Stomach (tissue), 9 donors: ENCODE results near the gene PLEKHD1. TPM values are rescaled to one million over a fixed set of nuclear protein-coding genes. Genes with fewer than 3 reads are reported as not detected.
A peak's percentile ranks its signal among the peaks of the same experiment; 100 is the strongest.

ENCODE experiments used
- DNase-seq, 2 donors: peaks; one replicate each; pipeline versions ENCODE4 v3.0.0 to v3.0.0-alpha.2; 2013 to 2019
- H3K27ac ChIP-seq, 5 donors: fragments of 200-600 bp in 4 of 5; sonication (generic) in 4 of 5; one replicate each; pipeline ENCODE4 v1.5.1; 2013 to 2019; ENCODE audit warnings: mild to moderate bottlenecking in 1 of 5, moderate library complexity in 1 of 5
- H3K27me3 ChIP-seq, 3 donors: fragments of 200-600 bp; sonication (generic); one replicate each; pipeline ENCODE4 v1.5.1; 2017 to 2019; ENCODE audit warnings: mixed run types in 1 of 3
- H3K36me3 ChIP-seq, 4 donors: fragments of 200-600 bp; sonication (generic); 1 replicate in 3 of 4; 2 replicates in 1 of 4; pipeline ENCODE4 v1.5.1; 2016 to 2019
- H3K4me1 ChIP-seq, 4 donors: fragments of 200-600 bp; sonication (generic); one replicate each; pipeline ENCODE4 v1.5.1; 2016 to 2019
- H3K4me3 ChIP-seq, 4 donors: fragments of 200-600 bp; sonication (generic) in 3 of 4; one replicate each; pipeline ENCODE4 v1.5.1; 2016 to 2019; ENCODE audit warnings: mild to moderate bottlenecking in 1 of 4
- H3K9me3 ChIP-seq, 4 donors: fragments of 200-600 bp; sonication (generic); one replicate each; pipeline ENCODE4 v1.5.1; 2016 to 2019
- EP300 ChIP-seq: sonication (generic); formaldehyde crosslinking; IDR thresholded peaks from one replicate; pipeline ENCODE4 v1.6.1; 2017; ENCODE audit warnings: antibody characterized with exemption
- POLR2A ChIP-seq, 4 donors: fragments of 450-650 bp; IDR thresholded peaks; one replicate each; pipeline ENCODE4 v1.6.1; 2016; ENCODE audit warnings: antibody characterized with exemption in 4 of 4, control low read depth in 2 of 4, mild to moderate bottlenecking in 1 of 4, moderate library complexity in 1 of 4
- POLR2AphosphoS5 ChIP-seq, 3 donors: sonication (generic); formaldehyde crosslinking; IDR thresholded peaks; one replicate each; pipeline ENCODE4 v1.6.1; 2016; ENCODE audit warnings: antibody characterized with exemption in 3 of 3
- WGBS, 5 donors: extraction: QIAGEN DNeasy Blood & Tissue Kit in 3 of 5; methylation state at CpG; one replicate each; pipeline versions ENCODE4 v1.1.5 to v1.1.7; 2013 to 2018; 5-methylcytosine and 5-hydroxymethylcytosine counted together
- intact Hi-C: fragments of 100-400 bp; cut with DNase I; formaldehyde crosslinking; loops from one replicate; pipeline ENCODE4 v1.15.1; 2023; ENCODE audit warnings: low total_unique reads
- polyA plus RNA-seq, 3 donors: library from polyadenylated mRNA; stranded (reverse); fragments of 200-250 nt; gene quantifications; one replicate each; pipeline ENCODE4 v1.2.3, GENCODE V29; 2013
- total RNA-seq, 5 donors: library from RNA; depleted of rRNA; stranded (reverse); fragments of >200 nt; gene quantifications; one replicate each; pipeline versions ENCODE4 v1.1.0 to v1.2.3, GENCODE V29; 2014 to 2016
- TF ChIP-seq, protein P1 (sequence below), 7 experiments: fragments of 450-650 bp in 4 of 7; fragments of 200-600 bp in 3 of 7; sonication (generic) in 3 of 7; IDR thresholded peaks; one replicate each; pipeline ENCODE4 v1.5.1; 2016 to 2019; ENCODE audit warnings: antibody characterized with exemption in 7 of 7, control low read depth in 2 of 7, mild to moderate bottlenecking in 1 of 7
- donor health status: healthy with polysubstance abuse.
- donor health status: Bipolar disorder and iron deficiency.
- donor health status: healthy.

The PLEKHD1 gene
- total and polyA plus RNA-seq, 8 donors, result 0.08 to 0.55 (median 0.14) TPM; not detected in 4

DNA sequence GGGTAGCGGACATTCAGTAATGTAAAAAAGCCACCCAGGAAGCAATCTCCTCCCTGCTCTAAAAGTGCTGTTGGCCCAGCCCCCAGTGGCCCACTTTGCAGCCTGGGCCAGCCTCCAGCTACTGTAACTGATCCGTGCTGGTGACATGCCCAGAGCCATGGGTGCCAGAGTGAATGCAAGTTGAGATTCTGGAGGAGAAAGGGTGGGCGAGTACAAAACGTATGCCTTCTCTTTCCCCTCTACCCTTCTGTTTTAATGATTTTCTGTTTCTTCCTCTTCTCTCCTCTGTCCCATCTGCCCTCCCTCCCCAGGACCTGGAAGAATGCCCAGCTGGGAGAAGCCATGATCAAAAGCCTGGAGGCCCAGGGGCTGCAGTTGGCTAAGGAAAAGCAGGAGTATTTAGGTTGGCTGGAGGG lies 16.9 kb downstream of the PLEKHD1 start:
- Histone ChIP-seq H3K36me3 (no peaks in the 10 kb centered on the region), H3K27ac (peak overlapping the region in 1 of 5 donors; percentile 10), H3K4me1 (peaks cover 0 to 16% (median 4%) of the 10 kb centered on the region in 4 donors), H3K4me3 (no peak overlapping the region), H3K9me3 (no peaks in the 10 kb centered on the region), H3K27me3 (peaks cover 0 to 12% (median 0%) of the 10 kb centered on the region in 3 donors)
- 38 to 73% (median 60%) methylated on average over 4 of the region's 4 CpGs for WGBS, 5 donors
- TF ChIP-seq EP300 (no peak), POLR2AphosphoS5 (IDR thresholded peaks at IDR 0.05) (no peak), POLR2A (IDR thresholded peaks at IDR 0.05) (no peak)
- TF ChIP-seq, protein P1, sequence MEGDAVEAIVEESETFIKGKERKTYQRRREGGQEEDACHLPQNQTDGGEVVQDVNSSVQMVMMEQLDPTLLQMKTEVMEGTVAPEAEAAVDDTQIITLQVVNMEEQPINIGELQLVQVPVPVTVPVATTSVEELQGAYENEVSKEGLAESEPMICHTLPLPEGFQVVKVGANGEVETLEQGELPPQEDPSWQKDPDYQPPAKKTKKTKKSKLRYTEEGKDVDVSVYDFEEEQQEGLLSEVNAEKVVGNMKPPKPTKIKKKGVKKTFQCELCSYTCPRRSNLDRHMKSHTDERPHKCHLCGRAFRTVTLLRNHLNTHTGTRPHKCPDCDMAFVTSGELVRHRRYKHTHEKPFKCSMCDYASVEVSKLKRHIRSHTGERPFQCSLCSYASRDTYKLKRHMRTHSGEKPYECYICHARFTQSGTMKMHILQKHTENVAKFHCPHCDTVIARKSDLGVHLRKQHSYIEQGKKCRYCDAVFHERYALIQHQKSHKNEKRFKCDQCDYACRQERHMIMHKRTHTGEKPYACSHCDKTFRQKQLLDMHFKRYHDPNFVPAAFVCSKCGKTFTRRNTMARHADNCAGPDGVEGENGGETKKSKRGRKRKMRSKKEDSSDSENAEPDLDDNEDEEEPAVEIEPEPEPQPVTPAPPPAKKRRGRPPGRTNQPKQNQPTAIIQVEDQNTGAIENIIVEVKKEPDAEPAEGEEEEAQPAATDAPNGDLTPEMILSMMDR (IDR thresholded peaks at IDR 0.05), result no peak
- intact Hi-C loops, result no loop called here
- peak in 1 of 2 donors; percentile 67 for DNase-seq

GRCh38 chr14:69504775-69505174 lies 20.2 kb downstream of the PLEKHD1 start:
- no peak for DNase-seq
- H3K4me1 ChIP-seq, result peaks cover 0 to 16% (median 4%) of the 10 kb centered on the region in 4 donors
- no peak overlapping the region for H3K4me3 ChIP-seq
- no peaks in the 10 kb centered on the region for H3K36me3 ChIP-seq
- intact Hi-C loops, result no loop called here
- no peaks in the 10 kb centered on the region for H3K9me3 ChIP-seq
- TF ChIP-seq EP300 (no peak), POLR2AphosphoS5 (IDR thresholded peaks at IDR 0.05) (no peak), POLR2A (IDR thresholded peaks at IDR 0.05) (no peak)
- TF ChIP-seq, protein P1 (IDR thresholded peaks at IDR 0.05), result no peak
- H3K27ac ChIP-seq, result no peak overlapping the region
- peaks cover 0 to 12% (median 0%) of the 10 kb centered on the region in 3 donors for H3K27me3 ChIP-seq
- 89 to 100% (median 100%) methylated on average over 1 of the region's 1 CpG for WGBS, 5 donors

GRCh38 chr14:69505338-69506240 lies 21.1 kb downstream of the PLEKHD1 start:
- DNase-seq, result no peak
- Histone ChIP-seq H3K36me3 (no peaks in the 10 kb centered on the region), H3K4me3 (no peak overlapping the region), H3K27ac (no peak overlapping the region), H3K9me3 (no peaks in the 10 kb centered on the region), H3K4me1 (peaks cover 0 to 16% (median 4%) of the 10 kb centered on the region in 4 donors), H3K27me3 (peaks cover 0 to 9% (median 0%) of the 10 kb centered on the region in 3 donors)
- TF ChIP-seq POLR2A (IDR thresholded peaks at IDR 0.05) (no peak), EP300 (no peak), POLR2AphosphoS5 (IDR thresholded peaks at IDR 0.05) (no peak)
- TF ChIP-seq, protein P1 (IDR thresholded peaks at IDR 0.05), result no peak
- 80 to 82% (median 81%) methylated on average over 8 of the region's 8 CpGs for WGBS, 5 donors
- intact Hi-C loops, result no loop called here

DNA sequence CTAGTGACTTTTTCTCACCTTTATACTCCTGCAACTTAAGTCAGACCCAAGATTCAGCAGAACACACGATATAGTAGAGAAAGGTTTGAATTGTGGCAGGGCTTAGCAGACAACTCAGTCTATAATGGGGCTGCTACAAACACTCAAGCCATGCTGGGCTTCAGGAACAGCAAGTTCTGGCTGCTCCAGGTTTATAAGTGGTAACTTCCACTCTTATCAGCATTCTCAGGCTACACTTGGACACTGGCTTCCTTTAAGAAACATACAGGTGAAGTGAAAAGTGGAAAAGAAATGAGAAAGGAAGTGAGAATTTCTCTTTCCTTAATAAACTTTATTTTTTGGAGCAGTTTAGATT lies 21.7 kb downstream of the PLEKHD1 start:
- intact Hi-C loops, result no loop called here
- Histone ChIP-seq H3K9me3 (no peaks in the 10 kb centered on the region), H3K4me1 (peaks cover 0 to 14% (median 3%) of the 10 kb centered on the region in 4 donors), H3K4me3 (no peak overlapping the region), H3K27ac (no peak overlapping the region), H3K36me3 (no peaks in the 10 kb centered on the region), H3K27me3 (peaks cover 0 to 6% (median 0%) of the 10 kb centered on the region in 3 donors)
- WGBS, 5 donors, result 48 to 68% (median 59%) methylated on average over 1 of the region's 1 CpG
- no peak for DNase-seq
- TF ChIP-seq EP300, result no peak
- no peak for TF ChIP-seq POLR2A (IDR thresholded peaks at IDR 0.05)
- TF ChIP-seq, protein P1 (IDR thresholded peaks at IDR 0.05), result no peak
- TF ChIP-seq POLR2AphosphoS5 (IDR thresholded peaks at IDR 0.05), result no peak
